ENCODE data around the gene RAB2B. TPM values are rescaled to one million over a fixed set of nuclear protein-coding genes. Genes with fewer than 3 reads are reported as not detected.
A peak's percentile ranks its signal among the peaks of the same experiment; 100 is the strongest.

The RAB2B gene
- polyA plus RNA-seq, 1 experiment: 36.7 TPM

DNA sequence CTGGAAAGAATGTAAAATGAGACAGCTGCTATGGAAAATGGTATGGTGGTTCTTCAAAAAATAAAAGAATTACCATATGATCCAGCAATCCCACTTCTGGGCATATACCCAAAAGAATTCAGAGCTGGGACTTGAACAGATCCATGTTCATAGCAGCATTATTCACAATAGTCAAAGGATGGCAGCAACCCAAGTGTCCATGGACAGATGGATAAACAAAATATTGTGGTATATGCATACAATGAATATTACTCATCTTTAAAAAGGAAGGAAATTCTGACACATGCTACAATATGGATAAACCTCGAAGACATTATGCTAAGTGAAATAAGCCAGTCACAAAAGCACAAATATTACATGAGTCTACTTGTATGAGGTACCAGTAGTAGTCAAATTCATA lies 9.1 kb downstream of the RAB2B start:
- DNase-seq (ENCODE audit: low read depth, low spot score): peak; percentile 92
- POLR2A ChIA-PET: interaction anchor here (0.6 to 1.1 kb wide), 5 partner anchors 9 to 61 kb away, joined by 3 to 4 read pairs (median 3); partner anchors contain the start of genes CHD8, RAB2B and TOX4
- CTCF ChIA-PET: interaction anchor here (1.0 to 4.4 kb wide), 3 partner anchors 9 to 14 kb away, joined by 3 to 31 read pairs (median 12); partner anchors contain the start of genes CHD8, RAB2B and TOX4
- H3K4me3 ChIP-seq (ENCODE audit: low read depth, low read length): no peak overlapping the region
- no peaks in the 10 kb centered on the region for H3K9me3 ChIP-seq (ENCODE audit: control insufficient read depth, insufficient read depth, low read length)
- H3K27ac ChIP-seq (ENCODE audit: low read depth, low read length): no peak overlapping the region
- TF ChIP-seq CTCF (IDR thresholded peaks at IDR 0.05; ENCODE audit: low read depth, low read length): no peak
- no peaks in the 10 kb centered on the region for H3K27me3 ChIP-seq (ENCODE audit: control insufficient read depth, insufficient read depth, low read length)

DNA sequence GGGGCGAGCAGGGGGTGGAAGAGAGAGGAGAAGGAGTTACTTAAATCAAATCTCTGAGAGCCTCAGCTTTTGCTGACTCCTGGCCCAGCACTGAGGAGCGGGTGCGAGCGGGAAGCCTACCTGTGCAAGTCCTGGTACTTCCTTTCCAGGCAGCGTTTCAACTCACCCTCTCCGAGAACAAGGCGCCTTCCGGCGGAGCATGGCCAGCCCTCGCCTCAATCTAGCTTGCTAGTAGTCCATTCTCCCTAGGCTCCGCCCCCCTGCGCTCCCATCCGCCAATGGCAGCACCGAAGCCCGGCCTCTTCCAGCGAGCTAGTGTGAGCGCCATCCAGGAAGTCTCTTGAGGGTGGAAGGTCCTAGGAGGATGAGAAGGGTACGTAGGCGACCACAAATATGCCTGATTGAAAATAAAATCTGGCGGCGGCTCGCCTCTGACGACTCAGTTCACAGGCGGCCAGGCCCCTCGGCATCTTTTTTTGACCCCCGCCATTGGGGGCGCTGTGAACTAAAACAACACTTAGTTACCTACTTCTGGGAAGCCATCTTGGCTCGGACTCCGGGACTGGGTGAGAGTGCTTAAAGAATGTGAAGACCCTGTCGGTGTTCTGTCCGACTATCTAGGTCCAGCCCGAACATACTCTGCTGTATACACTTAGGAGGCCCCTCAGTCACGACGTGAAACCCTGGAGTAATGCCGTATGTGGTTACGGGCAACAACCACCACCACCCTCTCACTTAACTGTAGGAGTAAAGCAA lies 20.7 kb downstream of the RAB2B start, which contains the start of gene CHD8:
TSS of gene CHD8 (minus strand) at position 212 of the 756 bp plus-strand sequence. CDS start 24,480 bp downstream, outside the sequence.
- POLR2A ChIA-PET: interaction anchor here (0.7 to 3.1 kb wide), 9 partner anchors 11 to 70 kb away, joined by 3 to 35 read pairs (median 4); partner anchors contain the start of genes METTL3 and SALL2

DNA sequence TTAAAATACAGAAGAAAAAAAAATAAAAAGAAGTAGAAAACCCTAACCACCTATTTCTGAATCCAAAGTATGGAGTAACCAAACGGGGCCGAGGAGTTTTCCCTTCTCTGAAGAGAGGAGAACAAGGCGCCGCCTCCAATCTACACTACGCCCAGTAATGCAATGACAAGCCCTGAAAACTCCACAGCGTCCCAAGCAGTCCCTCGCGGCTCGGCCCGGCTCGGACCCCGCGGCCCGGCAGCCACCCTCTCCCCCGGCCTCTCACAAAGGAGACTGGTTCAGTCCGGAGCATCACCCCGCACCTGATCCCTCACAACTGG lies 21.2 kb downstream of the RAB2B start:
- ChIA-PET CTCF (interaction anchor here (0.5 to 3.9 kb wide), 18 partner anchors 10 to 239 kb away, joined by 3 to 32 read pairs (median 4); partner anchors contain the start of genes RAB2B, SALL2 and TOX4), POLR2A (interaction anchor here (0.6 to 3.1 kb wide), 5 partner anchors 12 to 119 kb away, joined by 3 to 35 read pairs (median 4); partner anchors contain the start of gene SALL2)
- H3K4me3 ChIP-seq (ENCODE audit: low read depth, low read length): peak overlapping the region; percentile 93
- DNase-seq (ENCODE audit: low read depth, low spot score): no peak
- H3K9me3 ChIP-seq (ENCODE audit: control insufficient read depth, insufficient read depth, low read length): peaks cover 3% of the 10 kb centered on the region; the same call in 1 of the 2 replicates
- H3K27me3 ChIP-seq (ENCODE audit: control insufficient read depth, insufficient read depth, low read length): no peaks in the 10 kb centered on the region
- TF ChIP-seq CTCF (IDR thresholded peaks at IDR 0.05; ENCODE audit: low read depth, low read length): no peak
- H3K27ac ChIP-seq (ENCODE audit: low read depth, low read length): peak overlapping the region; percentile 70

More for the DNA sequence above, 20.7 kb downstream of the RAB2B start, which contains the start of gene CHD8:
- CTCF ChIA-PET: interaction anchor here (0.5 to 3.9 kb wide), 21 partner anchors 10 to 240 kb away, joined by 3 to 32 read pairs (median 3); partner anchors contain the start of genes RAB2B, SALL2 and TOX4
- Histone ChIP-seq H3K9me3 (ENCODE audit: control insufficient read depth, insufficient read depth, low read length) (peaks cover 3% of the 10 kb centered on the region; the same call in 1 of the 2 replicates), H3K4me3 (ENCODE audit: low read depth, low read length) (peak within 1 kb of the TSS; percentile 93), H3K27me3 (ENCODE audit: control insufficient read depth, insufficient read depth, low read length) (no peaks in the 10 kb centered on the region), H3K27ac (ENCODE audit: low read depth, low read length) (peak within 1 kb of the TSS; percentile 96)
- DNase-seq (ENCODE audit: low read depth, low spot score): peak; percentile 99
- peak; percentile 66 for TF ChIP-seq CTCF (IDR thresholded peaks at IDR 0.05; ENCODE audit: low read depth, low read length)

GRCh38 chr14:21454843-21455544 lies 21.8 kb downstream of the RAB2B start:
- ChIA-PET POLR2A (interaction anchor here (0.6 to 3.1 kb wide), 3 partner anchors 18 to 118 kb away, joined by 3 to 35 read pairs (median 4); partner anchors contain the start of gene SALL2), CTCF (interaction anchor here (0.6 to 3.9 kb wide), 5 partner anchors 18 to 108 kb away, joined by 3 to 32 read pairs (median 7); partner anchors contain the start of genes RAB2B and TOX4)
- H3K4me3 ChIP-seq (ENCODE audit: low read depth, low read length): peak overlapping the region; percentile 93
- no peak for DNase-seq (ENCODE audit: low read depth, low spot score)
- TF ChIP-seq CTCF (IDR thresholded peaks at IDR 0.05; ENCODE audit: low read depth, low read length): no peak
- H3K27me3 ChIP-seq (ENCODE audit: control insufficient read depth, insufficient read depth, low read length): no peaks in the 10 kb centered on the region
- H3K9me3 ChIP-seq (ENCODE audit: control insufficient read depth, insufficient read depth, low read length): peaks cover 3% of the 10 kb centered on the region; the same call in 1 of the 2 replicates
- no peak overlapping the region for H3K27ac ChIP-seq (ENCODE audit: low read depth, low read length)
